NK-92 (cell line): Measurements from ENCODE around the gene GPBP1L1.
"Not testable (repeated sequence)": the region's sequence is repeated elsewhere in the genome, so short reads cannot be mapped to it uniquely, and the experiment has no call there.

Experiments
- DNase-seq: peaks from one replicate; lab custom pipeline; 2025; ENCODE audit not compliant: unreplicated experiment; lab: John Stamatoyannopoulos, UW

The GPBP1L1 gene, protein sequence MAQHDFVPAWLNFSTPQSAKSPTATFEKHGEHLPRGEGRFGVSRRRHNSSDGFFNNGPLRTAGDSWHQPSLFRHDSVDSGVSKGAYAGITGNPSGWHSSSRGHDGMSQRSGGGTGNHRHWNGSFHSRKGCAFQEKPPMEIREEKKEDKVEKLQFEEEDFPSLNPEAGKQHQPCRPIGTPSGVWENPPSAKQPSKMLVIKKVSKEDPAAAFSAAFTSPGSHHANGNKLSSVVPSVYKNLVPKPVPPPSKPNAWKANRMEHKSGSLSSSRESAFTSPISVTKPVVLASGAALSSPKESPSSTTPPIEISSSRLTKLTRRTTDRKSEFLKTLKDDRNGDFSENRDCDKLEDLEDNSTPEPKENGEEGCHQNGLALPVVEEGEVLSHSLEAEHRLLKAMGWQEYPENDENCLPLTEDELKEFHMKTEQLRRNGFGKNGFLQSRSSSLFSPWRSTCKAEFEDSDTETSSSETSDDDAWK

GRCh38 chr1:45686288-45687013, at the start of gene GPBP1L1:
Gene GPBP1L1, minus strand, starts transcription at chr1:45686533. Its CDS starts 27,446 bp downstream, at chr1:45659087.
- peak; percentile 79 for DNase-seq

GRCh38 chr1:45730780-45731319, 44.5 kb upstream of the GPBP1L1 start:
- DNase-seq = no peak

- no peak for DNase-seq
Measured at GRCh38 chr1:45730075-45730779, 43.9 kb upstream of the GPBP1L1 start.

GRCh38 chr1:45726007-45726406, 39.7 kb upstream of the GPBP1L1 start:
- DNase-seq = not testable (repeated sequence)

DNA sequence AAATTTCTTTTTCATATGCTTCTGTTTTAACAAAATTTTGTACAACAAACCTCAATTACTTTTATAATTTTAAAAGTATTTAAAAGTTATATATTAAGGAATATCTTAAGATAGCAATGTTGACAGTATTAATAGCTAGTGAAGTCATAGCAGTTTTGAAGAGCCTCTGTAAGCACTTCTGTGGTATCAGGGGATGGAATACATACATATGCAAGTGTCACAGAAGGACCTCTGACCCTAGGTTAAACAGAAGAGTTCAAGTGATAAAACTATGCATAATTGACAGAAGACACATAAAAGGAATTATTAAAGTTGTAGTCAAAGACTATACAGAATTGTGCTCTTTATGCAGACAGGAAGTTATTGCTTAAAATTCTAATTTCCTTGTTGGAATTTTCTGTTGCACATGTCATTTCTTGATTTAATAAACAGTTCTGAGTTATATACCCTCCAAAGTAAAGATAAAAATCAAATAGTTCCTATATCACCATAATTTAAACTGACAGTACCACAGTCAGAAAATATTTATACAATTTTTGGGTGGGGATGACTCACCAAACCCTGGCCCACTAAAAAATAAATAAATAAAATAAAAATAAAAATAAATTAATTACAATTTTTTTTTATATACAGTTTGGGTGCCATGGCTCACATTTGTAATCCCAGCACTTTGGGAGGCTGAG, 37.1 kb upstream of the GPBP1L1 start:
- DNase-seq = no peak

GRCh38 chr1:45722809-45723208, 36.5 kb upstream of the GPBP1L1 start:
- DNase-seq = no peak

DNA sequence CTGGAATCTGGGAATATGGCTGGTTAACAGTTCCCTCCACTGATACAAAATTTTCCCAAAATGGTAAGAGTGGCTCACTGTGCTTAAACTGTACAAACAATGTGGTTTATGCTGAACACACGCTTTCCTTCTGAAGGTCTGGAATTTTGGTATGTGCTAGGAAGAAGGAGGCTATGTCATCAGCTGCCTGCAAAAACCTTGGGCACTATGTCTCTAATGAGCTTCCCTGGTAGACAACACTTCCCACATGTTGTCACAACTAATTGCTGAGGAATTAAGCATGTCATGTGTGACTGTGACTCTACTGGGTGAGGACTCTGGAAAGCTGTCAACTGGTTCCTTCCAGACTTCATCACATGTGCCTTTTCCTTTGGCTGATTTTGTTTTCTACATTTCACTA, 34.9 kb upstream of the GPBP1L1 start:
- no peak for DNase-seq

DNA sequence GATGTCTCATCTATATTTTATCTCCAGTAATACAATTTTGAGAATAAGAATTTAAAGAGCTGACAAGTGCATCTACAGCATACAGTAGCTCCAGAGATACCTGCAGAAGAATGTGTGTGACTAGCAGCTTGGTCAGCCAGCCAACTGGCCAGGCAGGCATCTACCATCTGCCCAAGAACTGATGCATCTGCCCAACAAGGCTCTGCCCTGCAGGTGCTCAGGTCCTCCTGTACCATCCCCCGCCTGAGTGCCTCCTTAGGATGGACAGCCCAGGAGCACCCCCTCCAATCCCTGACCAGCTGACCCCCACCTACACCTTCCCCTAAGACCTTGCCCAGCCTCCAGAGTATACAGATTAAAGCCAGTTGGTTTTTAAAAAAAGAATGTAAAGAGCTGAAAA, 32.0 kb upstream of the GPBP1L1 start:
- no peak for DNase-seq

- DNase-seq = not testable (repeated sequence)
Measured at GRCh38 chr1:45717386-45717785, 31.1 kb upstream of the GPBP1L1 start.

DNA sequence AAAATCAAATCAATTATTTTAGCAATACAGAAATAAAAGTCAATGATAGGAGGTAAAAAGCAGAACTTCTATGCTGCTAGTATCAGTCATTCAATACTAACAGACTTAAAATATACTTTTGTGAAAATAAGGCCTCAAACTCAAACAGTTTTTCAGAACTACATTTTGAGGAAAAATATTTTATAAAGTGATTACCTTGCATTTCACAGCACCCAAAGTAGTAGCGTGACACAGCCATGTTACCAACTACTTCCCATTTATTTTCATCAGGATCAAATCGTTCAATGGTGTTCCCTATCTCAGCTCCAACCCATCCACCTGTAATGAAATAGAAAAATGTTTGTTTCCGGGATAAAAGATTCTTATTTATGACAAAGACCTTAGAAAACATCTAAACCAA, 30.4 kb upstream of the GPBP1L1 start:
- no peak for DNase-seq

- DNase-seq = no peak
Measured at GRCh38 chr1:45713711-45714110, 27.4 kb upstream of the GPBP1L1 start.

DNA sequence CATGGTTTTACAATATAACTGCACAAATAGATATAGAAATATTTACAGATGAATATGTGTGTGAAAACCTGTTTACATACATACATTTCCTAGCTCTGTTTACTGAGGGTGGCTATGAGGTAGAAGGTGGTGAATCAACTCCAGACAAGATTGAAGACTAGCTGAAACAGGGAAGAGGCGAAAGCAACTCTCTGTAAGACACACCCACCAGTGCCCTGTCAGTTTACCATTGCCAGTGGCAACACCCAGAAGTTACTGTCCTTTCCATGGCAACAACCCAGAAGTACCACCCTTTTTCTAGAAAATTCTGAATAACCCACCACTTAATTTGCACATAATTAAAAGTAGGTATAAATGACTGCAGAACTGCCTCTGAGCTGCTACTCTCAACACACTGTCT, 18.3 kb upstream of the GPBP1L1 start:
- DNase-seq = no peak

DNA sequence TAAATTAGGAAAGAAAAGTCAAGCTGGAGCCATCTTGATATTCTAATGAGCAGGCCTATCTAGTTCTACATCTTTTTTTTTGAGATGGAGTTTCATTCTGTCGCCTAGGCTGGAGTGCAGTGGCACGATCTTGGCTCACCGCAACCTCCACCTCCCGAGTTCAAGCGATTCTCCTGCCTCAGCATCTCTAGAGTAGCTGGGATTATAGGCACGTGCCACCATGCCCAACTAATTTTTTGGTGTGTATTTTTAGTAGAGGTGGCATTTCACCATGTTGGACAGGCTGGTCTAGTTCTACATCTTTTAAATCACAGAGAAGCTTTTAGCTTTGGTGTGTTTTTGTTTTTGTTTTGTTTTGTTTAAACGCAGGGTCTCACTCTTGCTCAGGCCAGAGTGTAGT, 8.5 kb upstream of the GPBP1L1 start:
- no peak for DNase-seq

DNA sequence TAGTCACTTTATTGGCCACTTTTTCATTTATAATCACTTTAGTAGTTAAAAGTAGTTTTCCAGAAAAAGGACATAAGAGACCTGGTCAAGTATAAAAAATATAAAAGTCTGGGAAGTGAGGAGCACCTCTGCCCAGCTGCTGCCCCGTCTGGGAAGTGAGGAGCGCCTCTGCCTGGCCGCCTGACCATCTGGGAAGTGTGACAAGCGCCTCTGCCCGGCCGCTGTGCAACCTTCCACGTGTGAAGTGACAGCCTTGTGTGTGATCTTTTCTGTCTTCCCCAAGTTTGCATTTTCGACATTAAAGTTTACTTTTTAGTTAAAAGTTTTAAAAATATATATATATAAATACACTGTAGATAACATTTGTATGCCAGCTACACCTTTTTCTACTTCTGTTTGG, 7.5 kb upstream of the GPBP1L1 start:
- not testable (repeated sequence) for DNase-seq

DNA sequence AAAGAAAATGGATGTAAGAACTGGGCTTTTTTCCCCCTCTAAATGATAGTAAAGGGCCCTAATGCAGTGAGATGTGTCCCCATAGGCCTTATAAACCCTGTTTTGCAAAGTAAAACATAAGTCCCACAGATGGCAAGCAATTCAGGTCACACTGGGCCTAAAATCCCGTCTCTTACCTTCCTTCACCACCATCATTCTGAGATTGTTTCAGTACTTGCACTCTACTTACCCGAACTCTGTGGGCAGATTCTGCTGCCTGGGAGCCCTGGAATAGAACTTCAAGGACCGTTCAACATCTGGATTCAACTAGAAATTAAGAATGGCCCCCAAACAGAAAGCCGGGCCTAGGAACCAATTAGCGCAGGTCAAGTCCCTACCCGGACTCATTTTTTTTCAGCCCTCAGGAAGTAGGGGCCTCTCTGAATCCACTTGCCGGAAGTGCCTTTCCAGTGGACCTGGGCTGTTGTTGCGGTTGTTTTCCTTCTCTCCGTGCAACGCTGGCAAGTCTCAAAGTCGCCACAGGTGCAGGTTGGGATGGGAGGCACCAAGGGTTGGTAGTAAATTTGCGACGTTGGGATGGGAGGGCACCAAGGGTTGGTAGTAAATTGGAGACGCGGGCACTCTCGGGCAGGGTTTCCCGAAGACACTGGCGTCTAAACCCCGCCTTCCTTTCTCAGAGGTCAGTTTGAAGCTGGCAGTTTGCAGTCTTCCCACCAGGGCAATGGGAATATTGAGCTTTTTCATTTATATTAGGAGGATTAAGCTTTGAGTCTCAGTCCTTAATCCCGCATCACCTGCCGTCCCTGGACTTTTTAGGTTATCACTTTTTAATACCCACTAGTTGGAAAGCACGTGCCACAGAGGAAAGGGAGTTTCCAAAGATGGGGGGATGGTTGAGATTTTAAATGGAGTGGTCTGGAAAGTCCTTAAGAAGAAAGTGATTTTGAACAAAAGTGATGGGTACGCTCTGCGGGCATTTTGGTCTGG, 1.7 kb upstream of the GPBP1L1 start, which contains the start of gene TMEM69:
Gene TMEM69 (plus strand): TSS at position 428 of the 987 bp plus-strand sequence. CDS start 2,888 bp downstream, outside the sequence.
- peak; percentile 11 for DNase-seq

- peak; percentile 87 for DNase-seq
Measured at GRCh38 chr1:45687014-45687753, 851 bp upstream of the GPBP1L1 start.

- no peak for DNase-seq
Measured at GRCh38 chr1:45686015-45686287, 382 bp downstream of the GPBP1L1 start.

DNA sequence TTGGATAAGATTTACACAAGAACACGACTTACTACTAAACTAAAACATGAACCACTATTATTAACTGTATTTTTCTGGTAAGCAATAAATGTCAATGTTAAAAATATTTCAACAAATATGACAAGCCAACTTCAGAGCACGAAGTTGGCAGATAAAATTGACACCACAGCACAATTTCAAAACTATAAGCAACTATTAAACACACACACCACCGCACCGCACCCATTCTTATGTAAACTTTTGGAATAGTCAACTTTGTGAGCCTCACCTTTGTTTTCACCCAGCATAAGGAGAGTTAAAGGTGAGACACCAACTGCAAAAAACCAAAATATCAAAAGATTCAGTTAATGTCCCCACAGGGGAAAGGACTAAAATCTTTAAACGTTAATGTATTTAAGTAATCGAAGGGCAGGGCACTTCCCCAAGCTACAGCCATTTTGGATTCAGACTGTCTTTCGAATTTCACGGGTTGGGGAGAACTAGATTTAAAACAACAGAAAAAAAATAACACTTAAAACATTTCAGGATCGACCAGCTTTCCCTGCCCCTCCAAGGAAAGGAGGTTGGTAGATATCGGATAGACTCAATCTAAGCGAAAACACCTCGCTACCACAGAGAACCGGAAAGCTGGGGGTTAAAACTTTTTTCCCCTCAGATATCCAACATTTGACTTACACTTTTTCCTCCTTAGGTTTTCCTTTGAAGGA, 872 bp downstream of the GPBP1L1 start:
- no peak for DNase-seq
